Right ventricle myocardium superior (tissue), 1 donor: ENCODE data around the gene RELA. TPM values are rescaled to one million over a fixed set of nuclear protein-coding genes. Genes with fewer than 3 reads are reported as not detected.
A peak's percentile ranks its signal among the peaks of the same experiment; 100 is the strongest.
"Not testable (repeated sequence)": the region's sequence is repeated elsewhere in the genome, so short reads cannot be mapped to it uniquely, and the experiment has no call there.

Experiments used
- ATAC-seq: fragments of 200-7000 bp; cut with Tn5 transposase; one replicate; pipeline ENCODE4 v1.9.1; 2020; ENCODE audit warnings: mild to moderate bottlenecking; ENCODE audit not compliant: poor library complexity
- DNase-seq: peaks from one replicate; pipeline ENCODE4 v3.0.0-alpha.2; 2020
- intact Hi-C: fragments of 100-400 bp; cut with DNase I; formaldehyde crosslinking; loops from one replicate; pipeline ENCODE4 v1.11.2; 2022
- long read RNA-seq: library from polyadenylated mRNA; unstranded; transcript quantifications from one replicate; pipeline ENCODE4 v2.0.0, GENCODE V29; 2021
- total RNA-seq: library from RNA; stranded (reverse); fragmentation: NEBNext Ultra II Directional; extraction: Animal tissue kit (Norgen Biotek cat#: 25700); gene quantifications from one replicate; pipeline ENCODE4 v1.2.1, GENCODE V29; 2021
- donor health status: DM: no; HTN: yes; CAD: no; lungs with severe emphysema.

The RELA gene
- 31.0 TPM for total RNA-seq
- long read RNA-seq, transcript RELA-202 (11 exons, 2,700 nt), result major isoform, 46 of 66 reads
- long read RNA-seq, partial matches to known transcripts, result 11 of 66 reads
- long read RNA-seq, other reads (novel, unspliced or antisense), result 8 of 66 reads

GRCh38 chr11:65662799-65663638 lies at the start of gene RELA:
RELA (minus strand) TSS chr11:65662916; CDS start chr11:65662832, 84 bp downstream.
- DNase-seq, result peak; percentile 95
- ATAC-seq, result peak; percentile 92
- intact Hi-C loops, result no loop called here

- intact Hi-C loops, result loop anchor here (5.0 kb wide), 1 partner anchor 105 kb away; no protein-coding TSS in a partner anchor
- DNase-seq, result peak; percentile 99
- ATAC-seq, result peak; percentile 95
Observed at GRCh38 chr11:65711785-65712632, 49.3 kb upstream of the RELA start, which contains the start of gene KAT5. KAT5 (plus strand) TSS chr11:65712252; CDS start chr11:65712268, 16 bp downstream.

- intact Hi-C loops, result loop anchor here (5.0 kb wide), 1 partner anchor 107 kb away; no protein-coding TSS in a partner anchor
- ATAC-seq (no peak), DNase-seq (no peak)
Observed at GRCh38 chr11:65710421-65710820, 47.7 kb upstream of the RELA start.

GRCh38 chr11:65709661-65710060 lies 46.9 kb upstream of the RELA start:
- intact Hi-C loops, result loop anchor here (5.0 to 10.0 kb wide), 3 partner anchors 75 to 278 kb away; partner anchors contain the start of gene SIPA1
- no peak for DNase-seq
- ATAC-seq, result no peak

GRCh38 chr11:65708451-65708850 lies 45.7 kb upstream of the RELA start:
- ATAC-seq, result no peak
- no peak for DNase-seq
- intact Hi-C loops, result loop anchor here (5.0 to 10.0 kb wide), 2 partner anchors 74 to 279 kb away; partner anchors contain the start of gene SIPA1

- intact Hi-C loops, result loop anchor here (5.0 to 10.0 kb wide), 2 partner anchors 72 to 280 kb away; partner anchors contain the start of gene SIPA1
- not testable (repeated sequence) for DNase-seq, ATAC-seq
Observed at GRCh38 chr11:65707002-65707401, 44.3 kb upstream of the RELA start.

- intact Hi-C loops, result loop anchor here (5.0 to 10.0 kb wide), 2 partner anchors 72 to 281 kb away; partner anchors contain the start of gene SIPA1
- peak; percentile 88 for DNase-seq
- not testable (repeated sequence) for ATAC-seq
Observed at GRCh38 chr11:65706303-65706763, 43.6 kb upstream of the RELA start.

GRCh38 chr11:65703846-65704245 lies 41.1 kb upstream of the RELA start:
- no peak for ATAC-seq
- intact Hi-C loops, result loop anchor here (10.0 kb wide), 1 partner anchor 69 kb away; the partner anchor contains the start of gene SIPA1
- DNase-seq, result no peak

- ATAC-seq (no peak), DNase-seq (no peak)
- intact Hi-C loops, result loop anchor here (10.0 kb wide), 1 partner anchor 67 kb away; the partner anchor contains the start of gene SIPA1
Observed at GRCh38 chr11:65701686-65702085, 39.0 kb upstream of the RELA start.

- intact Hi-C loops, result loop anchor here (10.0 kb wide), 1 partner anchor 66 kb away; the partner anchor contains the start of gene SIPA1
- no peak for DNase-seq
- ATAC-seq, result no peak
Observed at GRCh38 chr11:65700399-65700798, 37.7 kb upstream of the RELA start.

GRCh38 chr11:65699306-65699705 lies 36.6 kb upstream of the RELA start:
- intact Hi-C loops, result no loop called here
- no peak for DNase-seq
- ATAC-seq, result no peak

- DNase-seq (no peak), ATAC-seq (no peak)
- intact Hi-C loops, result no loop called here
Observed at GRCh38 chr11:65698205-65698604, 35.5 kb upstream of the RELA start.

- DNase-seq (no peak), ATAC-seq (no peak)
- intact Hi-C loops, result no loop called here
Observed at GRCh38 chr11:65696802-65697552, 34.3 kb upstream of the RELA start.

GRCh38 chr11:65695459-65696241 lies 32.9 kb upstream of the RELA start:
- intact Hi-C loops, result no loop called here
- ATAC-seq, result peak; percentile 38
- peak; percentile 58 for DNase-seq

GRCh38 chr11:65692367-65692766 lies 29.7 kb upstream of the RELA start:
- intact Hi-C loops, result no loop called here
- ATAC-seq (no peak), DNase-seq (no peak)

- ATAC-seq, intact Hi-C loops, DNase-seq: not testable (repeated sequence)
Observed at GRCh38 chr11:65691847-65692246, 29.1 kb upstream of the RELA start.

- DNase-seq (no peak), ATAC-seq (peak; percentile 63)
- intact Hi-C loops, result no loop called here
Observed at GRCh38 chr11:65685981-65686380, 23.3 kb upstream of the RELA start.
